Measurements from ENCODE around the gene SPSB4.
A peak's percentile ranks its signal among the peaks of the same experiment; 100 is the strongest.

Gene SPSB4

GRCh38 chr3:141167681-141168080 is 116.5 kb downstream of the SPSB4 start:
- DNase-seq = no peak

- no peak for DNase-seq
Observed at GRCh38 chr3:141170678-141171295, 119.6 kb downstream of the SPSB4 start.

- DNase-seq = no peak
Observed at GRCh38 chr3:141174674-141175073, 123.5 kb downstream of the SPSB4 start.

GRCh38 chr3:141176775-141177174 is 125.6 kb downstream of the SPSB4 start:
- no peak for DNase-seq

- no peak for DNase-seq
Observed at GRCh38 chr3:141178026-141178425, 126.9 kb downstream of the SPSB4 start.

GRCh38 chr3:141178551-141178950 is 127.4 kb downstream of the SPSB4 start:
- DNase-seq = no peak

DNA sequence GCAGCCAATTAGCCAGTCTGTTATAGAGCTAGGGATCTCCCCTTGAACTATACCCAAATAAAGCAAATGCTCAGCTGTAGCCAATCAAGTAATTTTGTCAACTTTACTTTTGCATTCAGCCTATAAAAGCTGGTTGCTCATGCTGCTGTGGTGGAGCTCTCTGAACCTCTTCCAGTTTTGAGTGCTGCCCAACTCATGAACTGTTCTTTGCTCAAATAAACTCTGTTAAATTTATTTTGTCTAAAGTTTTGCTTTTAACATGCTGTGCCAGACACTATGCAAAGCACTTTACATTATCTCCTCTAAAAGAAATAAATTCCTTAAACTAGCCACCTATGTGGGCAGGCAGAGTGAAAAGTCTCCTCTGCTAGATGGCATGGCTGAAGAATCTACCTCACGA is 128.8 kb downstream of the SPSB4 start:
- DNase-seq = no peak

- DNase-seq = no peak
Observed at GRCh38 chr3:141181196-141181595, 130.0 kb downstream of the SPSB4 start.

GRCh38 chr3:141181819-141182218 is 130.7 kb downstream of the SPSB4 start:
- DNase-seq = no peak

DNA sequence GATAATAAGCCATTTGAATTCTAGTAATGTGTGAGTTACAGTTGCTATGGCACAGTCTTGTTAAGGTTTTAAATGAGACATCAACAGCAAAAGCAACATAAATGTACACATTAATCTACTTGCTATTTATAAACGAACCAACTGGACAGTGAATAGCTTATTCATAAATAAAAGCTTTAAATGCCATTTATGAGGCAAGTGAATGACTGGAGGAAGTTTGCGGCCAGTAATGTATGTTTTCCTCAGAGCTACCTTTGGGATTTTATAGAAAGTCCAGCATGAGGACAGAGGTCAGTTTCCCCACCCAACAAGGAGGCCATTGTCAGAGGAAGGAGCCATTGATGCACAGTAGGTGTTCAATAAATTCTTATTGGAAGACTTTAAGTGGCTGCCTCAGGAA is 132.5 kb downstream of the SPSB4 start:
- DNase-seq = no peak

DNA sequence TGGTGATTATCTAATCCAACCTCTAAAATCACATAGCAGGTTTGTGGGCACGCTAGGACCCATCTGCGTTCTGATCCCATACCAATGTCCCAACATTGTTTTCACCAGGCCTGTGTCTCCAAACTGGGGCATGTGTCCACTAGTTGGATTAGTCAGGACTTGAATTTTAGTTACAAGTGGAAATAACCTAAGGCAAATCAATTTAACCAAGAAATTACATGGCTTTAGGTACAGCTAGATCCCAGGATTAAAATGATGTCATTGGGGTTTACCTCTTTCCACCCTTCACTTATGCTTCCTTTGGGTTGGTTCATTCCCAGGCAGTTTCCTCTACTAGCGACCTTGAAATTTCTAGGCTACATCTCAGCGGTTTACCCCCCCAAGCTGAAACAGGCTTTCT is 133.3 kb downstream of the SPSB4 start:
- no peak for DNase-seq

DNA sequence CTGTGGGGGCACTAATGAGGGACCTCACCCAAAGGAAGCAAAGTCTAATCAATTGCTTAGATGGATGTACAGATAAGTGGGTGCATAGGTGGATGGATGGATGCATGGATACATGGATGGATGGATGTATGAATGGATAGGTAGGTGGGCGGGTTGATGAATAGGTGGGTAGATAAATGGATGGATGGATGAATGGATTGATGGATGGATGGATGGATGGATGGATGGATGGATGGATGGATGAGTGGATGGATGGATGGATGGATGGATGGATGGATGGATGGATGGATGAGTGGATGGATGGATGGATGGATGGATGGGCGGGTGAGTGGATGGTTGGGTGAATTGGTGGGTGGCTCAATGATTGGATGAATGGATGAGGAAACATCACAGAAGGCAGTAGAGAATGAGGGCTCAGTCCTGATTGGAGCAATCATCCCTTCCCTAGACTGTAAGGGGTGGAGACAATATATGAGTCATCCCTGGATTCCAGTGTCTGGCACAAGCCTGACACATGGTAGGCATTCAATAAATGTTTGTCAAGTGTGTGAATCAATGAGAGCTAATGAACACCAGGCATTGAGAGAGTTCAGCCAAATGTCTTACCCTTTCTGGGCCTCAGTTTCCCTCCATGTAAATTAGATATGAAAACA is 140.1 kb downstream of the SPSB4 start:
- no peak for DNase-seq

DNA sequence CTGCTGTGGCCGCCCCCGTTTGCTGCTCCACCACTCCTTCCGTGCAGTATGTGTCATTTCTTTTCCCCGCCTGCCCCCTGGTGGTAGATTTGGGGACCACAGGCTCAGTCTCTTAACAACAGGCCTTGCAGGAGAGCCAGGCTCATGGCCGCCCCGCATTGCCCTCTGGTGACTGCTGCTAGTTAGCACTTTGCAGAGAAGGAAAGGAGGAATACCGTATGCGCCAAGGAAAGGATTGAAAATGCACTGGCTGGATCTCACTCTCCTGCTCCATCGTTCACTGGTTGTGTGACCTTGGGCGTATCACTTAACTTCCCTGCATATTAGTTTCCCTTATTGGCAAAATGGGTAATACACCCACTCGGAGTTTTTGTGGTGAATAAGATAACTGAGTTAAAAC is 141.2 kb downstream of the SPSB4 start:
- DNase-seq = peak; percentile 92 to 95

- no peak for DNase-seq
Observed at GRCh38 chr3:141193066-141193830, 142.1 kb downstream of the SPSB4 start.

All from CD4-positive, alpha-beta T cell treated with Interferon alpha-2 for 1 hour (primary cell).